ENCODE measurements around the gene PPP2R5A. TPM values are rescaled to one million over a fixed set of nuclear protein-coding genes. Genes with fewer than 3 reads are reported as not detected.

Gene PPP2R5A
- total RNA-seq, 2 experiments from 2014 or later = 28.0 to 36.0 TPM

GRCh38 chr1:212297338-212297737, 12.1 kb downstream of the PPP2R5A start:
- TF ChIP-seq EZH2phosphoT487 (IDR thresholded peaks at IDR 0.05; ENCODE audit: borderline replicate concordance, low read depth, low read length) (no peak), CTCF (conservative IDR thresholded peaks at IDR 0.05; ENCODE audit: low read length) (no peak)
- no TSS peak for BruUV-seq (replicated peaks)
- no peak for DNase-seq (ENCODE audit: low spot score)
- Histone ChIP-seq H3K4me2 (ENCODE audit: low read length) (no peak overlapping the region), H3K4me3 (ENCODE audit: low read depth, low read length, poor library complexity, severe bottlenecking) (no peak overlapping the region), H3K36me3 (ENCODE audit: insufficient read depth, low read length) (no peaks in the 10 kb centered on the region), H3K9me3 (ENCODE audit: low read length) (no peaks in the 10 kb centered on the region), H3K79me2 (ENCODE audit: insufficient read depth, low read depth, low read length) (peaks cover 85% of the 10 kb centered on the region), H4K20me1 (ENCODE audit: insufficient read depth, low read length) (peaks cover 25% of the 10 kb centered on the region; the same call in 1 of the 2 replicates), H2AFZ (ENCODE audit: low read length) (no peak overlapping the region), H3K4me1 (ENCODE audit: insufficient read depth, low read length, poor library complexity, severe bottlenecking) (peaks cover 2% of the 10 kb centered on the region), H3K27ac (ENCODE audit: low read depth, low read length, poor library complexity, severe bottlenecking) (no peak overlapping the region), H3K9me2 (ENCODE audit: insufficient read depth, low read length) (no peaks in the 10 kb centered on the region)
- intact Hi-C loops (cut with micrococcal nuclease; ENCODE audit: unreplicated experiment) = no loop called here
- CTCF ChIA-PET (ENCODE audit: unreplicated experiment) = no interaction called here
- POLR2A ChIA-PET = interaction anchor here (0.7 kb wide), 1 partner anchor 54 kb away, joined by 6 read pairs; no protein-coding TSS in a partner anchor

- intact Hi-C loops (cut with micrococcal nuclease; ENCODE audit: unreplicated experiment) = no loop called here
- H3K4me3 ChIP-seq (ENCODE audit: low read depth, low read length, poor library complexity, severe bottlenecking) = no peak overlapping the region
- ChIA-PET POLR2A (interaction anchor here (0.5 kb wide), 1 partner anchor 573 kb away, joined by 5 read pairs; no protein-coding TSS in a partner anchor), CTCF (ENCODE audit: unreplicated experiment) (no interaction called here)
- H3K4me1 ChIP-seq (ENCODE audit: insufficient read depth, low read length, poor library complexity, severe bottlenecking) = no peaks in the 10 kb centered on the region
- H4K20me1 ChIP-seq (ENCODE audit: insufficient read depth, low read length) = peaks cover 7% of the 10 kb centered on the region; the same call in 1 of the 2 replicates
- TF ChIP-seq EZH2phosphoT487 (IDR thresholded peaks at IDR 0.05; ENCODE audit: borderline replicate concordance, low read depth, low read length) (no peak), CTCF (conservative IDR thresholded peaks at IDR 0.05; ENCODE audit: low read length) (no peak)
- DNase-seq (ENCODE audit: low spot score) = no peak
- no peak overlapping the region for H3K4me2 ChIP-seq (ENCODE audit: low read length)
- no peak overlapping the region for H3K27ac ChIP-seq (ENCODE audit: low read depth, low read length, poor library complexity, severe bottlenecking)
- H2AFZ ChIP-seq (ENCODE audit: low read length) = no peak overlapping the region
- BruUV-seq (replicated peaks) = no TSS peak
- H3K36me3 ChIP-seq (ENCODE audit: insufficient read depth, low read length) = no peaks in the 10 kb centered on the region
- H3K79me2 ChIP-seq (ENCODE audit: insufficient read depth, low read depth, low read length) = peaks cover 79% of the 10 kb centered on the region
- H3K9me3 ChIP-seq (ENCODE audit: low read length) = no peaks in the 10 kb centered on the region
- no peaks in the 10 kb centered on the region for H3K9me2 ChIP-seq (ENCODE audit: insufficient read depth, low read length)
Observed at GRCh38 chr1:212301580-212301979, 16.4 kb downstream of the PPP2R5A start.

- Histone ChIP-seq H3K4me1 (ENCODE audit: insufficient read depth, low read length, poor library complexity, severe bottlenecking) (no peaks in the 10 kb centered on the region), H3K27ac (ENCODE audit: low read depth, low read length, poor library complexity, severe bottlenecking) (no peak overlapping the region), H3K79me2 (ENCODE audit: insufficient read depth, low read depth, low read length) (peaks cover 82% of the 10 kb centered on the region), H3K36me3 (ENCODE audit: insufficient read depth, low read length) (peaks cover 11% of the 10 kb centered on the region), H3K9me3 (ENCODE audit: low read length) (no peaks in the 10 kb centered on the region), H3K4me2 (ENCODE audit: low read length) (no peak overlapping the region), H3K9me2 (ENCODE audit: insufficient read depth, low read length) (no peaks in the 10 kb centered on the region), H4K20me1 (ENCODE audit: insufficient read depth, low read length) (0 out of 2 replicates have a peak, but pooled peaks cover 7% of the 10 kb centered on the region), H2AFZ (ENCODE audit: low read length) (no peak overlapping the region), H3K4me3 (ENCODE audit: low read depth, low read length, poor library complexity, severe bottlenecking) (no peak overlapping the region)
- POLR2A ChIA-PET = no interaction called here
- TF ChIP-seq CTCF (conservative IDR thresholded peaks at IDR 0.05; ENCODE audit: low read length) (no peak), EZH2phosphoT487 (IDR thresholded peaks at IDR 0.05; ENCODE audit: borderline replicate concordance, low read depth, low read length) (no peak)
- CTCF ChIA-PET (ENCODE audit: unreplicated experiment) = no interaction called here
- no TSS peak for BruUV-seq (replicated peaks)
- DNase-seq (ENCODE audit: low spot score) = no peak
- intact Hi-C loops (cut with micrococcal nuclease; ENCODE audit: unreplicated experiment) = no loop called here
Observed at GRCh38 chr1:212302745-212303383, 17.7 kb downstream of the PPP2R5A start.
